Panc1 (cell line): ENCODE results near the gene PRPF4. TPM values are rescaled to one million over a fixed set of nuclear protein-coding genes. Genes with fewer than 3 reads are reported as not detected.
"Not testable (repeated sequence)": the region's sequence is repeated elsewhere in the genome, so short reads cannot be mapped to it uniquely, and the experiment has no call there.

Experiments
- ATAC-seq: fragments of 200-7000 bp; cut with Tn5 transposase; 2 replicates; pipeline ENCODE4 v1.9.1; 2020; ENCODE audit warnings: mild to moderate bottlenecking, moderate library complexity
- BruUV-seq: library from RNA; stranded (reverse); fragments of 400-500 nt; replicated peaks from 2 replicates; lab custom pipeline; 2021; lab: Mats Ljungman, UMichigan
- CTCF ChIA-PET: fragments of 300-600 bp; sonication (Branson Sonifier 250); formaldehyde crosslinking; loops from one replicate; lab custom pipeline; 2022; ENCODE audit warnings: antibody characterized with exemption; lab: Charles Lee
- POLR2A ChIA-PET: fragments of 300-600 bp; sonication (Branson Sonifier 250); formaldehyde crosslinking; loops from one replicate; lab custom pipeline; 2022; ENCODE audit warnings: antibody characterized with exemption; lab: Charles Lee
- DNase-seq: peaks from one replicate; pipeline ENCODE4 v3.0.0-alpha.2; 2010; ENCODE audit warnings: low read depth, low spot score
- H3K27ac ChIP-seq: 2 replicates; pipeline ENCODE4 v1.5.1; 2011; ENCODE audit warnings: mild to moderate bottlenecking, low read length, inconsistent platforms
- H3K27me3 ChIP-seq: fragments of 200-500 bp; sonication (Bioruptor generic); 2 replicates; pipeline ENCODE4 v1.6.0; 2014; ENCODE audit warnings: low read length, inconsistent platforms; ENCODE audit not compliant: control insufficient read depth, insufficient read depth
- H3K36me3 ChIP-seq: fragments of 200-500 bp; sonication (Bioruptor generic); 2 replicates; pipeline ENCODE4 v1.5.1; 2014; ENCODE audit warnings: inconsistent platforms, mild to moderate bottlenecking, low read length, moderate library complexity; ENCODE audit not compliant: control insufficient read depth, insufficient read depth
- H3K4me1 ChIP-seq: 2 replicates; pipeline ENCODE4 v1.5.1; 2011; ENCODE audit warnings: inconsistent platforms, mild to moderate bottlenecking, low read length, moderate library complexity; ENCODE audit not compliant: control insufficient read depth, insufficient read depth
- H3K4me3 ChIP-seq, 2 experiments: 2 replicates each; pipeline ENCODE4 v1.5.1; 2011 to 2012; ENCODE audit warnings: low read depth in 2 of 2, low read length in 2 of 2, mild to moderate bottlenecking in 2 of 2, inconsistent platforms in 1 of 2, moderate library complexity in 1 of 2
- H3K9me3 ChIP-seq: fragments of 200-500 bp; sonication (Bioruptor generic); 2 replicates; pipeline ENCODE4 v1.5.1; 2014; ENCODE audit warnings: low read depth, mild to moderate bottlenecking, inconsistent platforms, low read length, moderate library complexity; ENCODE audit not compliant: control insufficient read depth, insufficient read depth
- CTCF ChIP-seq: fragments of 450-650 bp; IDR thresholded peaks from 2 replicates; pipeline ENCODE4 v1.5.1; 2017; ENCODE audit warnings: mild to moderate bottlenecking
- POLR2AphosphoS5 ChIP-seq: IDR thresholded peaks from 2 replicates; pipeline ENCODE4 v1.6.1; 2012; ENCODE audit warnings: mild to moderate bottlenecking, low read depth, low read length, moderate library complexity
- REST ChIP-seq, 2 experiments: IDR thresholded peaks; 2 replicates each; pipeline ENCODE4 v1.6.1; 2011 to 2012; ENCODE audit warnings: low read depth in 2 of 2, control low read depth in 1 of 2, low read length in 1 of 2, mild to moderate bottlenecking in 1 of 2, moderate library complexity in 1 of 2; ENCODE audit not compliant: insufficient read depth in 1 of 2
- SIN3A ChIP-seq: IDR thresholded peaks from 2 replicates; pipeline ENCODE4 v1.6.1; 2012; ENCODE audit warnings: low read depth, mild to moderate bottlenecking, low read length, moderate library complexity, borderline replicate concordance; ENCODE audit not compliant: insufficient read depth
- TCF7L2 ChIP-seq: IDR thresholded peaks from 2 replicates; pipeline ENCODE4 v1.6.1; 2011; ENCODE audit warnings: mild to moderate bottlenecking, low read depth, low read length, inconsistent platforms
- in situ Hi-C: cut with HindIII; loops from 2 replicates; pipeline ENCODE4 v1.10.0; 2016; ENCODE audit warnings: low sequenced_read_pairs, low pct_unique_long_range_greater_than_20kb
- intact Hi-C: fragments of 100-400 bp; cut with micrococcal nuclease; formaldehyde crosslinking; loops from one replicate; pipeline ENCODE4 v1.10.0; 2022; ENCODE audit not compliant: unreplicated experiment
- total RNA-seq: library from RNA; stranded (reverse); gene quantifications from one replicate; pipeline ENCODE4 v1.2.1, GENCODE V29; 2021; ENCODE audit not compliant: unreplicated experiment

Gene PRPF4
- total RNA-seq, 1 experiment from 2014 or later, result 28.9 TPM

- DNase-seq (no peak), ATAC-seq (no peak)
- no peak for TF ChIP-seq TCF7L2
- no peak for TF ChIP-seq SIN3A
- TF ChIP-seq POLR2AphosphoS5, result no peak
- no peak for TF ChIP-seq CTCF
- Histone ChIP-seq H3K27ac (no peak overlapping the region), H3K9me3 (no peaks in the 10 kb centered on the region), H3K36me3 (no peaks in the 10 kb centered on the region; the same call in 1 of the 2 replicates), H3K27me3 (no peaks in the 10 kb centered on the region), H3K4me3 (no peak overlapping the region), H3K4me1 (peaks cover 3% of the 10 kb centered on the region)
- intact Hi-C loops (no loop called here), in situ Hi-C loops (no loop called here)
- BruUV-seq, result no TSS peak
- POLR2A ChIA-PET, result no interaction called here
- CTCF ChIA-PET, result no interaction called here
These were observed 47.3 kb upstream of the PRPF4 start for GRCh38 chr9:113228130-113228665.

- in situ Hi-C loops (no loop called here), intact Hi-C loops (no loop called here)
- CTCF ChIA-PET, result interaction anchor here (0.5 to 0.6 kb wide), 2 partner anchors 28 to 169 kb away, joined by 3 to 13 read pairs; partner anchors contain the start of gene ALAD
- DNase-seq (no peak), ATAC-seq (no peak)
- Histone ChIP-seq H3K4me3 (no peak overlapping the region), H3K27ac (no peak overlapping the region), H3K27me3 (no peaks in the 10 kb centered on the region), H3K36me3 (no peaks in the 10 kb centered on the region; the same call in 1 of the 2 replicates), H3K9me3 (no peaks in the 10 kb centered on the region), H3K4me1 (no peaks in the 10 kb centered on the region)
- no TSS peak for BruUV-seq
- TF ChIP-seq TCF7L2, result no peak
- no peak for TF ChIP-seq POLR2AphosphoS5
- TF ChIP-seq CTCF, result no peak
- TF ChIP-seq REST (IDR thresholded peaks at IDR 0.05; ENCODE audit: insufficient read depth in 1 of 2, low read depth in 2 of 2, low read length in 1 of 2), result no peak
- no peak for TF ChIP-seq SIN3A
- POLR2A ChIA-PET, result no interaction called here
These were observed 43.8 kb upstream of the PRPF4 start for GRCh38 chr9:113231701-113232100.

- H3K27ac ChIP-seq, H3K4me3 ChIP-seq, intact Hi-C loops, ATAC-seq, POLR2A ChIA-PET, H3K4me1 ChIP-seq, CTCF ChIA-PET, H3K9me3 ChIP-seq, in situ Hi-C loops, DNase-seq, BruUV-seq, H3K36me3 ChIP-seq, H3K27me3 ChIP-seq: not testable (repeated sequence)
These were observed 39.7 kb upstream of the PRPF4 start for GRCh38 chr9:113235701-113236255.
